Measurements from ENCODE around the gene RAB40B.

The RAB40B gene

DNA sequence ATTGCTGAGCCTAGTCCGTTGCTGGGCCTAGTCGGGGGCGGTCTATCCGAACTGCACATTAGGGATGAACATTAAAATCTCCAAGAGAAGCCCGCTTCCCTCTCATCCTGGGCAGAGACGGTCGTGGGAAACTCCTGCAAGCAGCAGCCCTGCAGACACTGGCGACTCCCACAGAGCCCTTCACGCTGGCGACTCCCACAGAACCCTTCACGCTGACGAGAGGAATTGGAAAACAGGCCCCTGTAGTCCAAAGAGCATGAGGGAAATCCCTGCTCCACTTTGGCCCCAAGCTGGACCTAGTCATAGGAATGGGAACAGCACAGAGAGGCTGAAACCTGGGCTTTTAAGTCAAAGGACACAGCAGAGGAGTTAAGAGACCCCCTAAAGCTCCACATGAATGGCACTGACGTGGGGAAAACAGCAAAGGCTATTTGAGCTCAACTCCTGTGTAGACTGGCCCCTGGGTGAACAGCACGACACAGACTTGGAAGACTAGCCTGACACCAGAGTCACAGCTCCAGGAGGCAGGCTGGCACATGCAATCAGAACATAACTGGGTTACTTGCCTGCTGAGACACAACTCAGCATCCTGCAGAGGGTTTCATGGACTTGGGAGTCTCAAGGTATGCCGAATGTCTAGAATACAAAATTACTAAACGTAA lies 92.4 kb downstream of the RAB40B start:
- 0 out of 2 replicates have a peak overlapping the region, but pooled peaks have one; percentile 10 for H3K27ac ChIP-seq
- no peak for TF ChIP-seq CTCF (conservative IDR thresholded peaks at IDR 0.05)
